ENCODE data around the gene BRD3OS. TPM values are rescaled to one million over a fixed set of nuclear protein-coding genes. Genes with fewer than 3 reads are reported as not detected.

BRD3OS gene
- total and polyA plus RNA-seq, 2 donors (not counting 1 experiment from before 2014, with no cell fraction given): 12.0 to 25.3 TPM

GRCh38 chr9:133979921-133980863 lies 45.1 kb upstream of the BRD3OS start:
- DNase-seq (no peak), ATAC-seq (ENCODE audit: low read depth) (no peak)
- peaks cover 72% of the 10 kb centered on the region for H3K4me1 Mint-ChIP-seq
- POLR2A ChIA-PET: interaction anchor here (0.7 to 1.4 kb wide), 2 partner anchors 24 to 25 kb away, joined by 3 read pairs; no protein-coding TSS in a partner anchor
- peak overlapping the region; percentile 34 to 76 for H3K27ac ChIP-seq (ENCODE audit: low read length in 2 of 2)
- peaks cover 100% of the 10 kb centered on the region for H3K79me2 ChIP-seq (ENCODE audit: control insufficient read depth, insufficient read depth, low read length)
- 79% methylated on average over 19 of the region's 22 CpGs for WGBS (ENCODE audit: insufficient coverage)
- H3K27me3 Mint-ChIP-seq: no peaks in the 10 kb centered on the region
- intact Hi-C loops (cut with micrococcal nuclease): no loop called here
- H2AFZ ChIP-seq (ENCODE audit: insufficient read depth, low read depth, low read length, poor library complexity, severe bottlenecking): no peak overlapping the region
- peaks cover 100% of the 10 kb centered on the region for H4K20me1 ChIP-seq (ENCODE audit: control insufficient read depth, insufficient read depth, low read length, poor library complexity, severe bottlenecking)
- H3K4me3 ChIP-seq (ENCODE audit: control extremely low read depth in 1 of 5, extremely low read depth in 1 of 5, insufficient read depth in 1 of 5, low read depth in 2 of 5, low read length in 4 of 5): peak overlapping the region in 3 of 5 experiments; percentile 26 to 46 (median 30)
- H3K27me3 ChIP-seq (replicated peaks in 1 of 4; ENCODE audit: control extremely low read depth in 1 of 4, control insufficient read depth in 3 of 4, insufficient read depth in 4 of 4, low read length in 3 of 4): no peaks in the 10 kb centered on the region
- peak overlapping the region; percentile 80 for H3K4me3 Mint-ChIP-seq
- H3K9me3 Mint-ChIP-seq (ENCODE audit: insufficient read depth): no peaks in the 10 kb centered on the region
- H3K36me3 ChIP-seq (replicated peaks in 1 of 2; ENCODE audit: control extremely low read depth in 1 of 2, control insufficient read depth in 1 of 2, extremely low read depth in 1 of 2, insufficient read depth in 2 of 2, low read length in 1 of 2): peaks cover 0 to 9% of the 10 kb centered on the region in 2 experiments
- peaks cover 47 to 49% of the 10 kb centered on the region in 2 donors for H3K4me1 ChIP-seq (ENCODE audit: control insufficient read depth in 2 of 2, insufficient read depth in 2 of 2, low read length in 2 of 2)
- H3K9ac ChIP-seq (ENCODE audit: low read length): peak overlapping the region; percentile 50
- CTCF ChIA-PET: interaction anchor here (1.7 kb wide), 1 partner anchor 14 kb away, joined by 9 read pairs; no protein-coding TSS in a partner anchor
- H3K27ac Mint-ChIP-seq: peak overlapping the region; percentile 71
- H3K4me2 ChIP-seq (replicated peaks; ENCODE audit: low read depth, low read length, poor library complexity, severe bottlenecking): peak overlapping the region; percentile 87
- TF ChIP-seq EZH2 (IDR thresholded peaks at IDR 0.05; ENCODE audit: borderline replicate concordance, insufficient read depth, low read depth, low read length, poor library complexity, severe bottlenecking) (no peak), CTCF (IDR thresholded peaks at IDR 0.05) (no peak)
- no peaks in the 10 kb centered on the region for H3K9me3 ChIP-seq (ENCODE audit: control extremely low read depth in 1 of 3, control insufficient read depth in 2 of 3, insufficient read depth in 1 of 3, low read length in 2 of 3)
